Testis (tissue), 2 donors: Measurements from ENCODE around the gene NAGLU.
"Not testable (repeated sequence)": the region's sequence is repeated elsewhere in the genome, so short reads cannot be mapped to it uniquely, and the experiment has no call there.

Experiments used
- CTCF ChIP-seq, 3 experiments: fragments of 450-650 bp in 2 of 3; fragments of 200-600 bp in 1 of 3; sonication (generic) in 1 of 3; IDR thresholded peaks; one replicate each; pipeline ENCODE4 v1.5.1; 2016 to 2019; ENCODE audit warnings: antibody characterized with exemption in 3 of 3, mild to moderate bottlenecking in 2 of 3, moderate library complexity in 1 of 3
- POLR2A ChIP-seq: fragments of 450-650 bp; IDR thresholded peaks from one replicate; pipeline ENCODE4 v1.6.1; 2017; ENCODE audit warnings: antibody characterized with exemption, mild to moderate bottlenecking, moderate library complexity

- not testable (repeated sequence) for TF ChIP-seq CTCF (IDR thresholded peaks at IDR 0.05); POLR2A
Observed at GRCh38 chr17:42552736-42553135, 16.7 kb downstream of the NAGLU start, which contains the start of gene HSD17B1.
